ENCODE results near the gene DHRS9.

DHRS9 gene

GRCh38 chr2:169065864-169066517, 3.4 kb upstream of the DHRS9 start:
- no peak for DNase-seq

- DNase-seq: no peak
These were observed 2.5 kb upstream of the DHRS9 start for GRCh38 chr2:169066897-169067296.

GRCh38 chr2:169069833-169070232, 470 bp downstream of the DHRS9 start:
- DNase-seq: no peak

- DNase-seq: peak; percentile 27
These were observed 2.1 kb downstream of the DHRS9 start for GRCh38 chr2:169071455-169071854.

- DNase-seq: no peak
These were observed 3.0 kb downstream of the DHRS9 start for GRCh38 chr2:169072163-169072925.

GRCh38 chr2:169073211-169073962, 4.0 kb downstream of the DHRS9 start:
- no peak for DNase-seq

GRCh38 chr2:169073963-169074751, 4.8 kb downstream of the DHRS9 start:
- DNase-seq: no peak

GRCh38 chr2:169077674-169078240, 8.4 kb downstream of the DHRS9 start:
- peak; percentile 31 for DNase-seq

- DNase-seq: peak; percentile 48
These were observed 11.1 kb downstream of the DHRS9 start for GRCh38 chr2:169080250-169081069.

- DNase-seq: no peak
These were observed 12.2 kb downstream of the DHRS9 start for GRCh38 chr2:169081551-169081950.

- DNase-seq: no peak
These were observed 13.6 kb downstream of the DHRS9 start for GRCh38 chr2:169082995-169083394.

- DNase-seq: no peak
These were observed 17.6 kb downstream of the DHRS9 start for GRCh38 chr2:169086893-169087467.

- no peak for DNase-seq
These were observed 18.5 kb downstream of the DHRS9 start for GRCh38 chr2:169087757-169088379.

GRCh38 chr2:169089182-169089581, 19.8 kb downstream of the DHRS9 start:
- DNase-seq: no peak

- DNase-seq: no peak
These were observed 20.9 kb downstream of the DHRS9 start for GRCh38 chr2:169090133-169090820.

GRCh38 chr2:169091256-169091655, 21.9 kb downstream of the DHRS9 start:
- DNase-seq: no peak

- DNase-seq: peak; percentile 57
These were observed 22.6 kb downstream of the DHRS9 start for GRCh38 chr2:169091761-169092519.

- no peak for DNase-seq
These were observed 24.2 kb downstream of the DHRS9 start for GRCh38 chr2:169093535-169093934.

- DNase-seq: no peak
These were observed 25.3 kb downstream of the DHRS9 start for GRCh38 chr2:169094676-169095075.

Measured in EL (cell line).